HepG2 (cell line): Measurements from ENCODE around the gene PRKCE. TPM values are rescaled to one million over a fixed set of nuclear protein-coding genes. Genes with fewer than 3 reads are reported as not detected.

Source experiments
- ATAC-seq: fragments of 200-7000 bp; cut with Tn5 transposase; 3 replicates; pipeline ENCODE4 v1.9.1; 2020; ENCODE audit warnings: mild to moderate bottlenecking, moderate library complexity
- BruUV-seq: library from RNA; stranded (reverse); fragments of 400-500 nt; replicated peaks from 2 replicates; lab custom pipeline; 2021; lab: Mats Ljungman, UMichigan
- CTCF ChIA-PET: fragments of 300-600 bp; formaldehyde crosslinking; extraction: SDS; loops from one replicate; lab custom pipeline; 2021; ENCODE audit warnings: low total read pairs, inconsistent platforms, low intra/inter-chr PET ratio; lab: Yijun Ruan, JAX
- POLR2A ChIA-PET: fragments of 350-600 bp; sonication (Branson Sonifier 250); formaldehyde crosslinking; loops from one replicate; lab custom pipeline; 2020; ENCODE audit warnings: antibody characterized with exemption, inconsistent platforms; lab: Yijun Ruan, JAX
- DNase-seq: peaks from one replicate; pipeline ENCODE4 v3.0.0-alpha.2; 2015; ENCODE audit warnings: low spot score
- FAIRE-seq: peaks from 3 replicates; lab custom pipeline; 2011; peaks lifted over from hg19 to GRCh38; lab: Jason Lieb, UNC
- H2AFZ ChIP-seq: one replicate; pipeline ENCODE4 v1.6.1; 2011; ENCODE audit warnings: low read length, inconsistent platforms
- H3K27ac ChIP-seq: fragments of 300-600 bp; 3 replicates; pipeline ENCODE4 v1.8.0; 2011; ENCODE audit warnings: mixed run types, mild to moderate bottlenecking, mixed read lengths, low read length, inconsistent platforms; ENCODE audit not compliant: insufficient read depth; ENCODE audit errors: extremely low read length
- H3K27me3 ChIP-seq, 2 experiments: fragments of 200-600 bp in 1 of 2; 2 replicates in 1 of 2; 3 replicates in 1 of 2; pipeline versions ENCODE4 v1.6.0 to v1.8.0; 2011; ENCODE audit warnings: low read length in 2 of 2, mild to moderate bottlenecking in 2 of 2, moderate library complexity in 2 of 2, inconsistent platforms in 1 of 2; ENCODE audit not compliant: insufficient read depth in 2 of 2, control insufficient read depth in 1 of 2
- H3K36me3 ChIP-seq, 2 experiments: fragments of 200-600 bp in 1 of 2; replicated peaks in 1 of 2; 2 replicates in 1 of 2; 3 replicates in 1 of 2; pipeline versions ENCODE4 v1.5.1 to v1.8.0; 2011; ENCODE audit warnings: low read length in 2 of 2, inconsistent platforms in 1 of 2; ENCODE audit not compliant: insufficient read depth in 2 of 2, control insufficient read depth in 1 of 2
- H3K4me1 ChIP-seq: 2 replicates; pipeline ENCODE4 v1.5.1; 2012; ENCODE audit warnings: low read length, inconsistent platforms; ENCODE audit not compliant: insufficient read depth
- H3K4me2 ChIP-seq: 2 replicates; pipeline ENCODE4 v1.6.0; 2011; ENCODE audit warnings: low read depth, low read length, inconsistent platforms
- H3K4me3 ChIP-seq, 3 experiments: fragments of 200-600 bp in 1 of 3; sonication (generic), shearing (Covaris generic) in 1 of 3; replicated peaks in 1 of 3; 2 replicates each; pipeline ENCODE4 v1.5.1; 2011 to 2016; ENCODE audit warnings: low read length in 3 of 3, inconsistent platforms in 2 of 3, low read depth in 2 of 3, mild to moderate bottlenecking in 2 of 3, control low read depth in 1 of 3, mixed read lengths in 1 of 3; ENCODE audit not compliant: insufficient read depth in 1 of 3
- H3K79me2 ChIP-seq: one replicate; pipeline ENCODE4 v1.6.1; 2011; ENCODE audit warnings: low read length, inconsistent platforms; ENCODE audit not compliant: insufficient read depth
- H3K9ac ChIP-seq: 2 replicates; pipeline ENCODE4 v1.6.0; 2011; ENCODE audit warnings: mild to moderate bottlenecking, low read depth, low read length, inconsistent platforms; ENCODE audit not compliant: insufficient read depth
- H3K9me3 ChIP-seq: 2 replicates; pipeline ENCODE4 v1.5.1; 2012; ENCODE audit warnings: mild to moderate bottlenecking, low read length
- H4K20me1 ChIP-seq: 2 replicates; pipeline ENCODE4 v1.6.0; 2011; ENCODE audit warnings: inconsistent platforms, mild to moderate bottlenecking, low read length, moderate library complexity; ENCODE audit not compliant: insufficient read depth
- ATF6 ChIP-seq: sonication (generic); formaldehyde crosslinking; conservative IDR thresholded peaks from 2 replicates; pipeline ENCODE4 v1.4.0; 2020; ENCODE audit warnings: missing genetic modification reagents
- CENPX ChIP-seq: sonication (generic); formaldehyde crosslinking; IDR thresholded peaks from 2 replicates; pipeline ENCODE4 v1.9.0; 2021; ENCODE audit warnings: mild to moderate bottlenecking, missing genetic modification reagents, moderate library complexity
- HMGXB3 ChIP-seq: sonication (generic); formaldehyde crosslinking; IDR thresholded peaks from 2 replicates; pipeline ENCODE4 v1.4.0; 2020; ENCODE audit warnings: missing genetic modification reagents, borderline replicate concordance
- KDM2A ChIP-seq: sonication (generic); formaldehyde crosslinking; IDR thresholded peaks from 2 replicates; pipeline ENCODE4 v1.4.0; 2020; ENCODE audit warnings: low read depth, missing genetic modification reagents, borderline replicate concordance
- KLF12 ChIP-seq: sonication (generic); formaldehyde crosslinking; IDR thresholded peaks from 2 replicates; pipeline ENCODE4 v1.4.0; 2020; ENCODE audit warnings: missing genetic modification reagents, borderline replicate concordance
- LCORL ChIP-seq, 2 experiments: fragments of 450-650 bp in 1 of 2; sonication (generic) in 1 of 2; formaldehyde crosslinking in 1 of 2; IDR thresholded peaks; 2 replicates each; pipeline versions ENCODE4 v1.5.0 to v1.6.1; 2017 to 2020; ENCODE audit warnings: antibody characterized with exemption in 1 of 2, missing genetic modification reagents in 1 of 2
- ZBTB33 ChIP-seq: sonication (generic); formaldehyde crosslinking; IDR thresholded peaks from 2 replicates; pipeline ENCODE4 v1.4.0; 2020; ENCODE audit warnings: missing genetic modification reagents
- ZNF121 ChIP-seq: sonication (generic); formaldehyde crosslinking; IDR thresholded peaks from 2 replicates; pipeline ENCODE4 v1.5.0; 2020; ENCODE audit warnings: mild to moderate bottlenecking, missing genetic modification reagents
- ZNF83 ChIP-seq: sonication (generic); formaldehyde crosslinking; IDR thresholded peaks from 2 replicates; pipeline ENCODE4 v1.4.0; 2020; ENCODE audit warnings: missing genetic modification reagents, mild to moderate bottlenecking, borderline replicate concordance
- WGBS: methylation state at CpG from one replicate; pipeline ENCODE4 v1.1.6; 2017; ENCODE audit warnings: low lambda C conversion rate; 5-methylcytosine and 5-hydroxymethylcytosine counted together
- in situ Hi-C: cut with HindIII; loops from 2 replicates; pipeline ENCODE4 v1.10.0; 2017; ENCODE audit warnings: low pct_unique_long_range_greater_than_20kb; ENCODE audit not compliant: extremely low pct_ligation_motif_present
- intact Hi-C: fragments of 100-400 bp; cut with micrococcal nuclease; formaldehyde crosslinking; loops from one replicate; pipeline ENCODE4 v1.10.0; 2022; ENCODE audit not compliant: unreplicated experiment
- polyA plus RNA-seq, 8 experiments: library from polyadenylated mRNA; depleted of rRNA in 3 of 8; stranded (reverse) in 7 of 8; unstranded in 1 of 8; fragments of >200 nt; fragmentation: Illumina TruSeq in 4 of 8; extraction: Trizol in 4 of 8; gene quantifications; 2 replicates each; pipeline versions ENCODE4 v1.2.1 to v1.2.3, GENCODE V29; 2011 to 2016; ENCODE audit warnings: low read depth in 4 of 8, missing spikeins in 1 of 8, mixed read lengths in 1 of 8; ENCODE audit not compliant: insufficient read depth in 1 of 8
- total RNA-seq, 5 experiments: library from RNA; depleted of rRNA; stranded (reverse); fragments of >200 nt; fragmentation: Illumina TruSeq; extraction: Trizol; gene quantifications; 2 replicates each; pipeline ENCODE4 v1.2.3, GENCODE V29; 2016; ENCODE audit warnings: low read depth in 1 of 5

PRKCE gene
- total and polyA plus RNA-seq, 2 of the 13 experiments (the other 11 are each of a cell fraction or from before 2014, with no cell fraction given) = 1.0 to 3.9 TPM

GRCh38 chr2:45898819-45899218 lies 247.3 kb downstream of the PRKCE start:
- Histone ChIP-seq H2AFZ (no peak overlapping the region), H3K27me3 (no peaks in the 10 kb centered on the region), H3K79me2 (no peaks in the 10 kb centered on the region), H3K36me3 (no peaks in the 10 kb centered on the region), H3K4me1 (no peaks in the 10 kb centered on the region), H3K4me2 (no peak overlapping the region), H3K27ac (no peak overlapping the region), H3K9ac (no peak overlapping the region), H4K20me1 (no peaks in the 10 kb centered on the region), H3K4me3 (no peak overlapping the region), H3K9me3 (no peaks in the 10 kb centered on the region)
- peak; percentile 61; the same call in 1 of the 2 replicates for TF ChIP-seq LCORL (IDR thresholded peaks at IDR 0.05)
- no peak for TF ChIP-seq LCORL (CRISPR knock-in tag; IDR thresholded peaks at IDR 0.05)
- no peak for TF ChIP-seq ZNF83 (CRISPR knock-in tag)
- TF ChIP-seq ZBTB33 (CRISPR knock-in tag) = peak; percentile 35; the same call in 1 of the 2 replicates
- DNase-seq = no peak
- no peak for FAIRE-seq
- BruUV-seq = no TSS peak
- ChIA-PET POLR2A (no interaction called here), CTCF (no interaction called here)
- intact Hi-C loops (no loop called here), in situ Hi-C loops (no loop called here)
- 64% methylated on average over 3 of the region's 3 CpGs for WGBS
- ATAC-seq = no peak

GRCh38 chr2:45899926-45900325 lies 248.5 kb downstream of the PRKCE start:
- POLR2A ChIA-PET = no interaction called here
- CTCF ChIA-PET = no interaction called here
- TF ChIP-seq ATF6 (CRISPR knock-in tag) = no peak
- no peak for TF ChIP-seq KDM2A (CRISPR knock-in tag)
- no peak for TF ChIP-seq ZNF121
- no peak for TF ChIP-seq HMGXB3 (CRISPR knock-in tag)
- no peak for TF ChIP-seq KLF12 (CRISPR knock-in tag)
- no peak for TF ChIP-seq CENPX (CRISPR knock-in tag)

More at GRCh38 chr2:45899926-45900325, 248.5 kb downstream of the PRKCE start:
- no peak overlapping the region for H3K4me3 ChIP-seq
- no peak overlapping the region for H3K27ac ChIP-seq
- DNase-seq (no peak), ATAC-seq (no peak), FAIRE-seq (no peak)
- in situ Hi-C loops (no loop called here), intact Hi-C loops (no loop called here)
- no peaks in the 10 kb centered on the region for H3K9me3 ChIP-seq
- no peak overlapping the region for H2AFZ ChIP-seq
- H3K36me3 ChIP-seq = no peaks in the 10 kb centered on the region
- no peak overlapping the region for H3K4me2 ChIP-seq
- BruUV-seq = no TSS peak
- no peaks in the 10 kb centered on the region for H3K4me1 ChIP-seq
- H3K27me3 ChIP-seq = no peaks in the 10 kb centered on the region
- WGBS = 75% methylated on average over 5 of the region's 5 CpGs
- H3K9ac ChIP-seq = no peak overlapping the region
- no peaks in the 10 kb centered on the region for H3K79me2 ChIP-seq
- no peaks in the 10 kb centered on the region for H4K20me1 ChIP-seq
